Measurements from ENCODE around the gene SYAP1. TPM values are rescaled to one million over a fixed set of nuclear protein-coding genes. Genes with fewer than 3 reads are reported as not detected.

SYAP1 gene
- total and polyA plus RNA-seq, 9 of the 15 experiments (the other 6 are each of a cell fraction or from before 2014, with no cell fraction given): 5.7 to 35.3 (median 27.6) TPM

GRCh38 chrX:16772460-16772859 lies 53.0 kb downstream of the SYAP1 start (continued):
- TF ChIP-seq LCOR (CRISPR knock-in tag; IDR thresholded peaks at IDR 0.05): no peak
- no peak for TF ChIP-seq KDM4B (IDR thresholded peaks at IDR 0.05; ENCODE audit: borderline replicate concordance in 2 of 2, low read depth in 1 of 2)
- TF ChIP-seq VEZF1 (CRISPR knock-in tag; IDR thresholded peaks at IDR 0.05): no peak
- no peak for TF ChIP-seq TCF7L2 (IDR thresholded peaks at IDR 0.05; ENCODE audit: low read depth, low read length)
- TF ChIP-seq POLR2AphosphoS5 (IDR thresholded peaks at IDR 0.05; ENCODE audit: control insufficient read depth, insufficient read depth, low read depth, low read length): no peak
- no peak for TF ChIP-seq FOXJ2 (tag; IDR thresholded peaks at IDR 0.05)
- TF ChIP-seq NFIC (IDR thresholded peaks at IDR 0.05): no peak
- no peak for TF ChIP-seq ZFP1 (CRISPR knock-in tag; IDR thresholded peaks at IDR 0.05)
- no peak for TF ChIP-seq PTRF (tag; IDR thresholded peaks at IDR 0.05)
- TF ChIP-seq SMARCB1 (IDR thresholded peaks at IDR 0.05; ENCODE audit: insufficient read length, low read depth): no peak
- no peak for TF ChIP-seq PTTG1 (tag; IDR thresholded peaks at IDR 0.05; ENCODE audit: low read depth)
- no peak for TF ChIP-seq NR2C2 (CRISPR knock-in tag; IDR thresholded peaks at IDR 0.05)
- TF ChIP-seq NR2C2 (tag; IDR thresholded peaks at IDR 0.05): no peak

Data from K562 (cell line).